Astrocyte (in vitro differentiated cells and primary cell): Measurements from ENCODE around the gene COPB2. TPM values are rescaled to one million over a fixed set of nuclear protein-coding genes. Genes with fewer than 3 reads are reported as not detected.

Source experiments
- DNase-seq: peaks from one replicate; pipeline ENCODE4 v3.0.0-alpha.2; 2010; ENCODE audit warnings: low read depth
- FAIRE-seq: peaks from 2 replicates; lab custom pipeline; 2011; peaks lifted over from hg19 to GRCh38; lab: Jason Lieb, UNC
- H2AFZ ChIP-seq: 2 replicates; pipeline ENCODE4 v1.6.0; 2012; ENCODE audit warnings: low read depth, low read length, inconsistent platforms
- H3K27ac ChIP-seq: 2 replicates; pipeline ENCODE4 v1.5.1; 2011; ENCODE audit warnings: low read depth, low read length, inconsistent platforms
- H3K27me3 ChIP-seq: 2 replicates; pipeline ENCODE4 v1.6.0; 2011; ENCODE audit warnings: low read length, inconsistent platforms; ENCODE audit not compliant: insufficient read depth
- H3K36me3 ChIP-seq: 2 replicates; pipeline ENCODE4 v1.5.1; 2011; ENCODE audit warnings: low read length, inconsistent platforms; ENCODE audit not compliant: insufficient read depth
- H3K4me1 ChIP-seq: 2 replicates; pipeline ENCODE4 v1.5.1; 2011; ENCODE audit warnings: low read length, inconsistent platforms; ENCODE audit not compliant: insufficient read depth
- H3K4me2 ChIP-seq: 2 replicates; pipeline ENCODE4 v1.6.0; 2012; ENCODE audit warnings: low read length, inconsistent platforms
- H3K4me3 ChIP-seq: 2 replicates; pipeline ENCODE4 v1.5.1; 2011; ENCODE audit warnings: low read depth, mild to moderate bottlenecking, low read length, inconsistent platforms; ENCODE audit not compliant: insufficient read depth
- H3K79me2 ChIP-seq: 2 replicates; pipeline ENCODE4 v1.6.0; 2012; ENCODE audit warnings: mild to moderate bottlenecking, low read length, inconsistent platforms; ENCODE audit not compliant: insufficient read depth
- H3K9ac ChIP-seq: 2 replicates; pipeline ENCODE4 v1.6.0; 2012; ENCODE audit warnings: mild to moderate bottlenecking, low read length, inconsistent platforms
- H3K9me3 ChIP-seq: 2 replicates; pipeline ENCODE4 v1.5.1; 2012; ENCODE audit warnings: low read depth, mild to moderate bottlenecking, low read length, inconsistent platforms; ENCODE audit not compliant: insufficient read depth
- H4K20me1 ChIP-seq: 2 replicates; pipeline ENCODE4 v1.6.0; 2012; ENCODE audit warnings: low read length, inconsistent platforms; ENCODE audit not compliant: insufficient read depth
- H3K27ac Mint-ChIP-seq: one replicate; pipeline ENCODE4 v1.8.0; 2021; ENCODE audit warnings: mild to moderate bottlenecking, mixed read lengths; ENCODE audit not compliant: unreplicated experiment
- H3K27me3 Mint-ChIP-seq: one replicate; pipeline ENCODE4 v1.8.0; 2021; ENCODE audit warnings: low read depth, mixed read lengths; ENCODE audit not compliant: unreplicated experiment
- H3K36me3 Mint-ChIP-seq: one replicate; pipeline ENCODE4 v1.8.0; 2021; ENCODE audit warnings: low read depth, mixed read lengths; ENCODE audit not compliant: unreplicated experiment
- H3K4me1 Mint-ChIP-seq: one replicate; pipeline ENCODE4 v1.8.0; 2021; ENCODE audit warnings: low read depth, mixed read lengths; ENCODE audit not compliant: unreplicated experiment
- H3K4me3 Mint-ChIP-seq: one replicate; pipeline ENCODE4 v1.8.0; 2021; ENCODE audit warnings: mild to moderate bottlenecking, moderate library complexity, mixed read lengths; ENCODE audit not compliant: unreplicated experiment
- H3K9me3 Mint-ChIP-seq: one replicate; pipeline ENCODE4 v1.8.0; 2021; ENCODE audit warnings: mild to moderate bottlenecking, mixed read lengths; ENCODE audit not compliant: unreplicated experiment
- CTCF ChIP-seq: IDR thresholded peaks from 2 replicates; pipeline ENCODE4 v1.5.1; 2011; ENCODE audit warnings: low read depth, mild to moderate bottlenecking, inconsistent platforms, low read length, moderate library complexity; ENCODE audit not compliant: insufficient read depth
- EZH2 ChIP-seq: IDR thresholded peaks from 2 replicates; pipeline ENCODE4 v1.6.1; 2012; ENCODE audit warnings: mild to moderate bottlenecking, low read length, inconsistent platforms; ENCODE audit not compliant: insufficient read depth
- total RNA-seq: library from RNA; stranded (reverse); gene quantifications from 2 replicates; pipeline ENCODE4 v1.2.1, GENCODE V29; 2021

The COPB2 gene
- total RNA-seq, 1 donor from 2014 or later = 269 TPM

- no peak for TF ChIP-seq EZH2
- TF ChIP-seq CTCF = no peak
These were observed 33.8 kb upstream of the COPB2 start for GRCh38 chr3:139423232-139423631.

GRCh38 chr3:139421460-139421859, 32.0 kb upstream of the COPB2 start:
- no peak overlapping the region for H3K4me3 ChIP-seq
- no peak for TF ChIP-seq EZH2
- no peak for TF ChIP-seq CTCF
- H2AFZ ChIP-seq = no peak overlapping the region
- H3K27me3 Mint-ChIP-seq = no peaks in the 10 kb centered on the region
- no peaks in the 10 kb centered on the region for H3K36me3 ChIP-seq
- no peaks in the 10 kb centered on the region for H3K79me2 ChIP-seq
- H3K36me3 Mint-ChIP-seq = peaks cover 2% of the 10 kb centered on the region
- H3K4me1 Mint-ChIP-seq = no peaks in the 10 kb centered on the region
- H3K4me3 Mint-ChIP-seq = no peak overlapping the region
- no peaks in the 10 kb centered on the region for H3K27me3 ChIP-seq
- DNase-seq = no peak
- no peak for FAIRE-seq
- no peak overlapping the region for H3K9ac ChIP-seq
- no peak overlapping the region for H3K4me2 ChIP-seq
- no peak overlapping the region for H3K27ac Mint-ChIP-seq
- no peaks in the 10 kb centered on the region for H3K9me3 ChIP-seq
- H3K27ac ChIP-seq = no peak overlapping the region
- H3K9me3 Mint-ChIP-seq = no peaks in the 10 kb centered on the region
- no peaks in the 10 kb centered on the region for H4K20me1 ChIP-seq
- H3K4me1 ChIP-seq = no peaks in the 10 kb centered on the region

More at GRCh38 chr3:139423232-139423631, 33.8 kb upstream of the COPB2 start:
- Histone ChIP-seq H3K27me3 (no peaks in the 10 kb centered on the region), H3K4me2 (no peak overlapping the region), H3K27ac (no peak overlapping the region), H3K79me2 (no peaks in the 10 kb centered on the region), H2AFZ (no peak overlapping the region), H3K4me3 (no peak overlapping the region), H3K9me3 (no peaks in the 10 kb centered on the region), H3K9ac (no peak overlapping the region), H3K36me3 (no peaks in the 10 kb centered on the region), H4K20me1 (no peaks in the 10 kb centered on the region), H3K4me1 (no peaks in the 10 kb centered on the region)
- no peak for FAIRE-seq
- no peaks in the 10 kb centered on the region for H3K4me1 Mint-ChIP-seq
- H3K27ac Mint-ChIP-seq = no peak overlapping the region
- H3K27me3 Mint-ChIP-seq = no peaks in the 10 kb centered on the region
- H3K9me3 Mint-ChIP-seq = no peaks in the 10 kb centered on the region
- no peak overlapping the region for H3K4me3 Mint-ChIP-seq
- H3K36me3 Mint-ChIP-seq = peaks cover 2% of the 10 kb centered on the region
- DNase-seq = no peak

- Histone ChIP-seq H3K27ac (no peak overlapping the region), H3K9ac (no peak overlapping the region), H3K27me3 (no peaks in the 10 kb centered on the region), H3K9me3 (no peaks in the 10 kb centered on the region), H3K4me2 (no peak overlapping the region), H3K36me3 (no peaks in the 10 kb centered on the region), H2AFZ (no peak overlapping the region), H3K4me3 (no peak overlapping the region), H3K4me1 (no peaks in the 10 kb centered on the region), H4K20me1 (no peaks in the 10 kb centered on the region), H3K79me2 (no peaks in the 10 kb centered on the region)
- Mint-ChIP-seq H3K4me3 (no peak overlapping the region), H3K36me3 (peaks cover 2% of the 10 kb centered on the region), H3K9me3 (no peaks in the 10 kb centered on the region), H3K27me3 (no peaks in the 10 kb centered on the region), H3K4me1 (no peaks in the 10 kb centered on the region), H3K27ac (no peak overlapping the region)
- TF ChIP-seq CTCF = no peak
- no peak for TF ChIP-seq EZH2
- DNase-seq (no peak), FAIRE-seq (no peak)
These were observed 31.6 kb upstream of the COPB2 start for GRCh38 chr3:139421040-139421439.
